Stimulated activated CD4-positive, alpha-beta T cell treated with anti-CD3 and anti-CD28 coated beads, Interleukin-4, amount 100 ng/mL, for 24 hours (primary cell): ENCODE data around the gene MMP24.

Experiments
- DNase-seq: peaks from one replicate; pipeline ENCODE4 v3.0.0-alpha.2; 2020

Gene MMP24

GRCh38 chr20:35281506-35282101, 55.1 kb downstream of the MMP24 start:
- no peak for DNase-seq

GRCh38 chr20:35283441-35284266, 57.2 kb downstream of the MMP24 start:
- DNase-seq = no peak

- peak; percentile 85 for DNase-seq
These were observed 57.9 kb downstream of the MMP24 start, which contains the start of gene EIF6 for GRCh38 chr20:35284267-35284991. TSS of gene EIF6 (minus strand) at chr20:35284772. CDS start at chr20:35284487, 285 bp downstream.

- no peak for DNase-seq
These were observed 58.7 kb downstream of the MMP24 start for GRCh38 chr20:35284992-35285805.

DNA sequence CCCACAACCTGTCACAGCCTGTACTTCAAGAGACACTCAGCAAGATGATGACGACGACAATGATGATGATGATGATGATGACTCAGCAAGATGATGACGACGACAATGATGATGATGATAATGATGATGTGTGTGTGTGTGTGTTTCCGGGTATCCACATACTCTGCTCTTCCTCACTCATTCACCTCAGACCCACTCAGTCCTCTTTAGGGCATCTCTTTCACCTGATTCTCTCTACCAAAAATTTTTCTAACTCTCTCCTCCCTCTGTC, 59.3 kb downstream of the MMP24 start:
- DNase-seq = no peak

GRCh38 chr20:35286077-35286898, 59.8 kb downstream of the MMP24 start:
- no peak for DNase-seq

- no peak for DNase-seq
These were observed 60.5 kb downstream of the MMP24 start for GRCh38 chr20:35286899-35287508.

DNA sequence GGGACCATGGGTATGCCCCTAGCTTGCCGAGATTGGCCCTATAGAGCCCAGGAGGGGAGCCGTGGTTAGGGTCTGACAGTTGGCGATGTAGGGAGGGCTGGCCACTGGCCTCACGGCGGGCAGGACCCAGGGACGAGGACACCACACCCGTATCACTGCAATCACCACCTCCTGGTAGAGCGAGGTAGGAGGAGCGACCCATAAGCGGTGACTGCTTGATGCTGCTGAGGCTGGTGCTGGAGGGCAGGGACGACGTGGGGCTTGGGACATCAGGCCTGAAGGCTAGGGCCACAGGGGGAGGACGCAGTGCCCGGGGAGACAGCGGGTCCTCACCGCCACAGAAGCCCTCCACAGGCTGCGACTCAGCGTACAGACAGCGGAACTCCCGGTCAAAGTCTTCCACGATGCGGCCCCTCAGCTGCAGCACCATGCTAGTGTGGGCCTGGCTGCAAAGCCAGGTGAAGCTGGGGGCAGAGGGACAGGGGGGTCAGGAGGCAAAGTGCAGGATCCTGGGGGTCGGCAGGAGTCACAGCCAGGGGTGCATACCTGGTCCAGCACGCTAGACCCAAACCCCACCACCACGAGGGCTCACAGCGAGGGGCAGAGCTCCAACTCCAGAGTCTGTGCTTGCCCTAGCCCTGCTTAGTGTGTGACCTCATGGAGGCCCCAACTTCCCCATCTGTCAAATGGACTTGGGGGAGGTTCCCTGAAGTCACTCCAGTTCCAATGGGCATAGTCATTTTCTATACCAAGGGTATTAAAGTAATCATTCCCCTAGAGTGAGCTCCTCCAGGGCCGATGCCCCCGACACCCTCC, 61.2 kb downstream of the MMP24 start:
- no peak for DNase-seq

DNA sequence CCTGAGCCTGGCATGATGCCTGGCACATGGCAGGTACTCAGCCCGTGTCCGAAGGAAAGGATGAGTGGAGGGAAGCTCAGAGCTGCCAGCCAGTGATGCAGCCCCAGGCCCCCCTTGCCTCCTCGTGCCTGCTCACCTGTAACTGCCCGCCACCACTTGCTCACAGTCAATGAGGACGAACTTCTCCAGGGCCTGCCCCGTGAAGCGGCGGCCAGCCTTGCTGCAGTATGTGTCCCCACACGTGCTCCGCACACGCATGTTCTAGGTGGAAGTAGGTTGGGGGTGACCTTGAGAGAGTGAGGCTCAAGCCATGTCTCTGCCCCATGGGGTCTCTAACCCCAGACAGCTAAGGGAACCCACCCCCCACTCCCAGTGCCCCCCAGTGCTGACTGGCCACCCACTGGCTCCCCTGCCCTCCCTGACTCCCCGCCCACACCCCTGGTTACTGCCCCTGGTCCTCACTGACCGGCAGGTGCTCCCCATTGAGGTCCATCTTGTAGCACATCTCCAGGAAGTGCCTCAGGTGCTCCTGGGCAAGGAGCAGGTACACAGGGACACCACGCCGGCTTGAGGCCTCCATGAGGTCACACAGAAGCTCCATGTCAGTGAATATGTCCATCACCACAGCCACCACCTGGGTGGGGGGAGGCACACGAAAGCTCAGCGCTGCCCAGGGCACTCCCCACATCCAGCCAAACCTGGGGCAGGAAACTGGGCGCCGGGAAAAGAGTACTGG, 62.0 kb downstream of the MMP24 start:
- no peak for DNase-seq

DNA sequence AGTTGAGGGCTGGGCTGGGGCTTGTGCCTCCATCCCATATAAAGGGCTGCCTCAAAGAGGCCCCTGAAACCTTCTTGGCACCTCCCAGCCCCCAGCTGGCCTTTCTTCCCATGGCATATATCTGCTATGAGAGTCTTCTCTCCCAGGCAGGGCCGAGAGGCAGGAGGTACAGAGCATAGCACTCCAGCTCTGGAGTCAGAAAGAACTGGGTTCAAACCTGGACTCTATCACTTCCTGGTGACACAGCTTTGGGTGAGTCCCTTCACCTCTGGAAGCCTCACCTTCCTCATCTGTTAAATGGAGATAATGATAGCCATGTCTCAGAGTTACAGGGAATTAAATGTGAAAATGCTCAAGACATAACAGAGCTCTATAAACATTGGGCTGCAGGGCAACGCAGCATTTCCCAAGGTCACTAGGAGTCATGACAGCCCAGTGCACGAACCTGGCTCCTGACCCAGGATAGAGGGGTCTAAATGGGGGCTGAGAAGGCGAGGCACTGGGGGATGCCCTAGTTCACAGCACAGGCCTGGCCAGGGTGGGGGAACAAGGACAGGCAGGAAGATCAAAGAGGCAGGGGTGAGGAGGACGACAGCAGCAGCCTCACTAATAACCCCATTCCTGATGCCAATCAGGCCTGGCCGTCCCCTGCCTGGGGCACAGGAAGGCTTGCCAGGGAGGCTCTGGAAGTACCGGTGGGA, 63.8 kb downstream of the MMP24 start:
- DNase-seq = no peak

- no peak for DNase-seq
These were observed 64.5 kb downstream of the MMP24 start for GRCh38 chr20:35290887-35291417.

- no peak for DNase-seq
These were observed 65.4 kb downstream of the MMP24 start, which contains the start of gene FAM83C for GRCh38 chr20:35291654-35292503. TSS of gene FAM83C (minus strand) at chr20:35292425. CDS start at chr20:35292304, 121 bp downstream.

- DNase-seq = no peak
These were observed 66.2 kb downstream of the MMP24 start for GRCh38 chr20:35292504-35293285.

DNA sequence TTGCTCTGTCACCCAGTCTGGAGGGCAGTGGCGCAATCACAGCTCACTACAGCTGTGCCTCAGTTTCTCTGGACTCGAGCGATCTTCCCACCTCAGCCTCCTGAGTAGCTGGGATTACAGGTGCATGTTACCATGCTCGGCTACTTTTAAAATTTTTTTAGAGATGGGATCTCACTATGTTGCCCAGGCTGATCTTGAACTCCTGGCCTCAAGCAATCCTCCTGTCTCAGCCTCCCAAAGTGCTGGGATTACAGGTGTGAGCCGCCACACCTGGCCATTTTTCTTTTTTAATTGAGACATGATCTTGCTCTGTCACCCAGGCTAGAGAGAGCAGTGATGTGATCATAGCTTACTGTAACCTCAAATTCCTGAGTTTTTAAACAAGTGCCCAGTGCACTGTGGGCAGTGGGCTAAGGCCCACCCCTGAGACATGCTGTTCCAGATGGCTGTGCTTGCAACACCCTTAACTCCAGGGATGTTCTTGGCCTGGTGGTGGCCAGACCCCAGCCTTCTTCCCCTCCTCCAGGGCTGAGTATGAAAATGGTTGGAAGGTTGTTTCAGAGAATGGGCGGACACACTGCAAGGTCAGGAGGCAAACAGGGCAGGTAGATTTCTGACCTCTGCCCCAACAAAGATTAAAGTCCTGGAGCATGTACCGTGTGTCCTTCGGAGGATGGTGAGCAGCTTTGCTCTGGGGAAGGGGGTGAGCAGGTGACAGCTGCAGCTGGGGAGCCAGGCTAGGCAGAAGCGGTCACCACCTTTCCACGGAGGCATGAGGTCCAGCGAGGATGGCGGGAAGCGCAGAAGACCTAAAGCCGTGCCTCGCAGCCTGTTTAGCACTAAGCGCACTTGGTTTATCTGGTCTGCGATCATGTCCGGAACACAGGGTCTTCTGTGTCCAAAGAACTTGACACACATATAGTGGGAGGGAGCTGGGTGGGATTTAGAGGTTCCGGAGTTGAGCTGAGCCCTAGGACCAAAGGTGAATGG, 67.1 kb downstream of the MMP24 start:
- no peak for DNase-seq

DNA sequence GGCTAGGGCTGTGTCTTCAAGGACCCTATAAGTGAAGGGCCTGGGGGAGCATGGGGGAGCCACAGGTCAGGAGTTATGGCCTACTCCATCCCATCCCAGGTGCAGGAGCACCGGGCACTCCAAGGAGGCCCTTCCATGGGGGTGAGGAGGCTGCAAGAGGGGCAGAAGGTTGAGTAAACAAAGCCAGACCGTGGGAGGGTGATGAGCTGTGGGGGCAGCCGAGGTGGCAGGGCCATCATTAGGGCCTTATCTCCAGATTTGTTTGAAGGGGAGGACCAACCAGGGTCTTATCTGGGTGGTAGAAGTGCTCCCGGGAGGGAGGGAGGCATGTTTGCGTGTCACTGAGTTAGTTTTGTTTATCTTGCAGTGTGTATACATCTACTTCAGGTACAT, 67.8 kb downstream of the MMP24 start:
- DNase-seq = no peak

DNA sequence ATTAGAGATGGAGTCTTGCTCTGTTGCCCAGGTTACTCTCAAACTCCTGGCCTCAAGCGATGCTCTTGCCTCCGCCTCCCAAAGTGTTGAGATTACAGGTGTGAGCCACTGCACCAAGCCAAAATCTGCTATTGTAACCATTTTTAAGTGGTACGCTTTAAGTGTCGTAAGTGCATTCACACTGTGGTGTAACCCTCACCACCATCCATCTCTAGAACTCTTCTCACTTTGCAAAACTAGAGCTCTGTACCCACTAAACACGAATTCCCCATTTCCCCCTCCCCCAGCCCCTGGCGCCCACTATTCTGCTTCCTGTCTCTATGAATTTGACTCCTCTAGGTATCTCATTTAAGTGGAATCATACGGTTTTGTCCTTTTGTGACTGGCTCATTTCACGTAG, 68.6 kb downstream of the MMP24 start:
- DNase-seq = no peak
